HepG2 (cell line): Measurements from ENCODE around the gene AKT2. TPM values are rescaled to one million over a fixed set of nuclear protein-coding genes. Genes with fewer than 3 reads are reported as not detected.
A peak's percentile ranks its signal among the peaks of the same experiment; 100 is the strongest.

Source experiments
- ARNT2 ChIP-seq: sonication (generic); formaldehyde crosslinking; IDR thresholded peaks from 2 replicates; pipeline ENCODE4 v1.8.0; 2022; ENCODE audit warnings: mild to moderate bottlenecking, low read depth, missing genetic modification reagents, moderate library complexity
- KAT8 ChIP-seq: IDR thresholded peaks from 2 replicates; pipeline ENCODE4 v1.6.1; 2016; ENCODE audit warnings: missing genetic modification reagents, missing compliant biosample characterization
- KDM2A ChIP-seq: sonication (generic); formaldehyde crosslinking; IDR thresholded peaks from 2 replicates; pipeline ENCODE4 v1.4.0; 2020; ENCODE audit warnings: low read depth, missing genetic modification reagents, borderline replicate concordance
- KDM5A ChIP-seq: fragments of 200-600 bp; sonication (generic); IDR thresholded peaks from 2 replicates; pipeline ENCODE4 v1.7.0; 2018; ENCODE audit warnings: antibody characterized with exemption, mild to moderate bottlenecking, low read length, borderline replicate concordance
- KLF12 ChIP-seq: sonication (generic); formaldehyde crosslinking; IDR thresholded peaks from 2 replicates; pipeline ENCODE4 v1.4.0; 2020; ENCODE audit warnings: missing genetic modification reagents, borderline replicate concordance
- POLR2A ChIP-seq, 2 experiments: IDR thresholded peaks; 2 replicates each; pipeline ENCODE4 v1.6.1; 2011; ENCODE audit warnings: low read depth in 2 of 2, low read length in 2 of 2, mild to moderate bottlenecking in 1 of 2, moderate library complexity in 1 of 2; ENCODE audit not compliant: insufficient read depth in 1 of 2
- SALL1 ChIP-seq: sonication (generic); formaldehyde crosslinking; IDR thresholded peaks from 2 replicates; pipeline ENCODE4 v1.8.0; 2022; ENCODE audit warnings: mild to moderate bottlenecking, missing genetic modification reagents
- SOX5 ChIP-seq: IDR thresholded peaks from 2 replicates; pipeline ENCODE4 v1.6.1; 2016; ENCODE audit warnings: borderline replicate concordance
- SP2 ChIP-seq: sonication (generic); formaldehyde crosslinking; IDR thresholded peaks from 2 replicates; pipeline ENCODE4 v1.5.1; 2020; ENCODE audit warnings: mild to moderate bottlenecking, missing genetic modification reagents
- SPEN ChIP-seq: sonication (generic); formaldehyde crosslinking; IDR thresholded peaks from 2 replicates; pipeline ENCODE4 v1.5.1; 2020; ENCODE audit warnings: low read depth, mild to moderate bottlenecking, missing genetic modification reagents
- TFDP2 ChIP-seq: sonication (generic); formaldehyde crosslinking; IDR thresholded peaks from 2 replicates; pipeline ENCODE4 v1.4.0; 2020; ENCODE audit warnings: missing genetic modification reagents
- UBTF ChIP-seq: sonication (generic); formaldehyde crosslinking; IDR thresholded peaks from 2 replicates; pipeline ENCODE4 v1.4.0; 2020; ENCODE audit warnings: mild to moderate bottlenecking, missing genetic modification reagents
- XRCC5 ChIP-seq: fragments of 200-400 bp; formaldehyde crosslinking; optimal IDR thresholded peaks from 2 replicates; pipeline ENCODE3; 2017; ENCODE audit warnings: mild to moderate bottlenecking, low read length
- ZMAT5 ChIP-seq: sonication (generic); formaldehyde crosslinking; IDR thresholded peaks from 2 replicates; pipeline ENCODE4 v1.5.0; 2020; ENCODE audit warnings: mild to moderate bottlenecking, low read depth, missing genetic modification reagents, borderline replicate concordance
- ZNF362 ChIP-seq: sonication (generic); formaldehyde crosslinking; IDR thresholded peaks from 2 replicates; pipeline ENCODE4 v1.4.0; 2020; ENCODE audit warnings: missing genetic modification reagents, mild to moderate bottlenecking, borderline replicate concordance
- ZNF563 ChIP-seq: sonication (generic); formaldehyde crosslinking; IDR thresholded peaks from 2 replicates; pipeline ENCODE4 v1.8.0; 2022; ENCODE audit warnings: mild to moderate bottlenecking, moderate library complexity, missing genetic modification reagents
- ZNF564 ChIP-seq: sonication (generic); formaldehyde crosslinking; IDR thresholded peaks from 2 replicates; pipeline ENCODE4 v1.8.1; 2023; ENCODE audit warnings: mild to moderate bottlenecking, missing genetic modification reagents
- ZSCAN30 ChIP-seq: sonication (generic); formaldehyde crosslinking; IDR thresholded peaks from 2 replicates; pipeline ENCODE4 v1.5.0; 2020; ENCODE audit warnings: mild to moderate bottlenecking, missing genetic modification reagents
- ZSCAN31 ChIP-seq: sonication (generic); formaldehyde crosslinking; IDR thresholded peaks from 2 replicates; pipeline ENCODE4 v1.5.0; 2020; ENCODE audit warnings: low read depth, mild to moderate bottlenecking, missing genetic modification reagents
- polyA plus RNA-seq, 8 experiments: library from polyadenylated mRNA; depleted of rRNA in 3 of 8; stranded (reverse) in 7 of 8; unstranded in 1 of 8; fragments of >200 nt; fragmentation: Illumina TruSeq in 4 of 8; extraction: Trizol in 4 of 8; gene quantifications; 2 replicates each; pipeline versions ENCODE4 v1.2.1 to v1.2.3, GENCODE V29; 2011 to 2016; ENCODE audit warnings: low read depth in 4 of 8, missing spikeins in 1 of 8, mixed read lengths in 1 of 8; ENCODE audit not compliant: insufficient read depth in 1 of 8
- total RNA-seq, 5 experiments: library from RNA; depleted of rRNA; stranded (reverse); fragments of >200 nt; fragmentation: Illumina TruSeq; extraction: Trizol; gene quantifications; 2 replicates each; pipeline ENCODE4 v1.2.3, GENCODE V29; 2016; ENCODE audit warnings: low read depth in 1 of 5

The AKT2 gene
- total and polyA plus RNA-seq, 2 of the 13 experiments (the other 11 are each of a cell fraction or from before 2014, with no cell fraction given), result 82.1 to 173 TPM

GRCh38 chr19:40284501-40285352 lies at the start of gene AKT2 (continued):
- peak; percentile 36; the same call in 1 of the 2 replicates for TF ChIP-seq SP2
- peak; percentile 56 for TF ChIP-seq SALL1 (CRISPR knock-in tag)
- peak; percentile 38; the same call in 1 of the 2 replicates for TF ChIP-seq TFDP2 (CRISPR knock-in tag)
- TF ChIP-seq ZMAT5, result no peak
- 0 out of 2 replicates have a peak, but pooled peaks have one; percentile 64 for TF ChIP-seq ZNF563 (CRISPR knock-in tag)
- peak; percentile 13 to 54; a peak in 3 of 4 replicates for TF ChIP-seq POLR2A (IDR thresholded peaks at IDR 0.05; ENCODE audit: insufficient read depth in 1 of 2, low read depth in 2 of 2, low read length in 2 of 2)
- TF ChIP-seq KLF12 (CRISPR knock-in tag), result 0 out of 2 replicates have a peak, but pooled peaks have one; percentile 5
- peak; percentile 24; the same call in 1 of the 2 replicates for TF ChIP-seq UBTF (CRISPR knock-in tag)
- 0 out of 2 replicates have a peak, but pooled peaks have one; percentile 43 for TF ChIP-seq ZNF564 (CRISPR knock-in tag)
- TF ChIP-seq ARNT2 (CRISPR knock-in tag), result 0 out of 2 replicates have a peak, but pooled peaks have one; percentile 28
- no peak for TF ChIP-seq SOX5 (CRISPR knock-in tag)
- TF ChIP-seq KDM5A, result no peak; the same call in 1 of the 2 replicates
- TF ChIP-seq SPEN (CRISPR knock-in tag), result peak; percentile 63
- TF ChIP-seq ZNF362, result no peak
- no peak for TF ChIP-seq ZSCAN30
- TF ChIP-seq ZSCAN31 (CRISPR knock-in tag), result 0 out of 2 replicates have a peak, but pooled peaks have one; percentile 53
- peak; percentile 30 for TF ChIP-seq XRCC5
- TF ChIP-seq KAT8 (CRISPR knock-in tag), result no peak
- TF ChIP-seq KDM2A, result peak; percentile 47; the same call in 1 of the 2 replicates
